H9 (cell line): ENCODE measurements around the gene DAZAP1. TPM values are rescaled to one million over a fixed set of nuclear protein-coding genes. Genes with fewer than 3 reads are reported as not detected.

Source experiments
- DNase-seq: peaks from one replicate; pipeline ENCODE4 v3.0.0-alpha.2; 2017
- H2AFZ ChIP-seq: one replicate; pipeline ENCODE4 v1.6.1; 2013; ENCODE audit warnings: mild to moderate bottlenecking, low read length, control low read depth, moderate library complexity
- H2AK5ac ChIP-seq: 2 replicates; pipeline ENCODE4 v1.6.1; 2013; ENCODE audit warnings: low read length, control low read depth, mixed read lengths; ENCODE audit not compliant: insufficient read length
- H2BK120ac ChIP-seq: one replicate; pipeline ENCODE4 v1.6.1; 2013; ENCODE audit warnings: low read depth, mild to moderate bottlenecking, low read length, control low read depth, inconsistent platforms; ENCODE audit not compliant: poor library complexity, severe bottlenecking
- H2BK12ac ChIP-seq: 2 replicates; pipeline ENCODE4 v1.6.1; 2013; ENCODE audit warnings: low read length, control low read depth, mixed read lengths, low read depth; ENCODE audit not compliant: insufficient read length
- H2BK15ac ChIP-seq: 2 replicates; pipeline ENCODE4 v1.6.1; 2013; ENCODE audit warnings: low read depth, low read length, control low read depth
- H2BK20ac ChIP-seq: one replicate; pipeline ENCODE4 v1.6.1; 2013; ENCODE audit warnings: low read depth, mild to moderate bottlenecking, low read length, control low read depth, inconsistent platforms; ENCODE audit not compliant: poor library complexity, severe bottlenecking
- H2BK5ac ChIP-seq: 2 replicates; pipeline ENCODE4 v1.6.1; 2013; ENCODE audit warnings: low read length, control low read depth, mixed read lengths; ENCODE audit not compliant: insufficient read length
- H3K14ac ChIP-seq: 2 replicates; pipeline ENCODE4 v1.6.1; 2013; ENCODE audit warnings: low read length, control low read depth; ENCODE audit not compliant: insufficient read depth
- H3K18ac ChIP-seq: 2 replicates; pipeline ENCODE4 v1.6.1; 2013; ENCODE audit warnings: low read depth, mild to moderate bottlenecking, mixed read lengths, low read length, control low read depth; ENCODE audit not compliant: insufficient read length
- H3K23ac ChIP-seq: 2 replicates; pipeline ENCODE4 v1.6.1; 2013; ENCODE audit warnings: low read length, control low read depth, mixed read lengths, low read depth; ENCODE audit not compliant: insufficient read length
- H3K23me2 ChIP-seq: 2 replicates; pipeline ENCODE4 v1.6.1; 2013; ENCODE audit warnings: low read depth, mild to moderate bottlenecking, mixed read lengths, low read length, control low read depth; ENCODE audit not compliant: insufficient read length, poor library complexity, severe bottlenecking
- H3K27ac ChIP-seq: 2 replicates; pipeline ENCODE4 v1.5.1; 2013; ENCODE audit warnings: low read length, control low read depth, mixed read lengths, low read depth; ENCODE audit not compliant: insufficient read length
- H3K27me3 ChIP-seq: 2 replicates; pipeline ENCODE4 v1.6.1; 2013; ENCODE audit warnings: low read length, control low read depth, inconsistent platforms; ENCODE audit not compliant: insufficient read depth
- H3K4ac ChIP-seq: 2 replicates; pipeline ENCODE4 v1.6.1; 2013; ENCODE audit warnings: low read depth, mild to moderate bottlenecking, control low read depth, inconsistent platforms, low read length, moderate library complexity
- H3K4me1 ChIP-seq: 2 replicates; pipeline ENCODE4 v1.6.1; 2013; ENCODE audit warnings: low read length, control low read depth, inconsistent platforms; ENCODE audit not compliant: insufficient read depth
- H3K4me2 ChIP-seq: 2 replicates; pipeline ENCODE4 v1.6.1; 2013; ENCODE audit warnings: low read length, control low read depth, mixed read lengths; ENCODE audit not compliant: insufficient read length, insufficient read depth
- H3K56ac ChIP-seq: 2 replicates; pipeline ENCODE4 v1.6.1; 2013; ENCODE audit warnings: low read depth, mild to moderate bottlenecking, mixed read lengths, low read length, control low read depth; ENCODE audit not compliant: insufficient read length
- H3K79me1 ChIP-seq: 2 replicates; pipeline ENCODE4 v1.6.1; 2013; ENCODE audit warnings: low read depth, mild to moderate bottlenecking, moderate library complexity, low read length, control low read depth, inconsistent platforms; ENCODE audit not compliant: insufficient read depth, poor library complexity, severe bottlenecking
- H3K79me2 ChIP-seq: 2 replicates; pipeline ENCODE4 v1.6.1; 2013; ENCODE audit warnings: low read length, control low read depth, inconsistent platforms; ENCODE audit not compliant: insufficient read depth
- H3K9ac ChIP-seq: 2 replicates; pipeline ENCODE4 v1.6.1; 2013; ENCODE audit warnings: low read length, control low read depth, mixed read lengths; ENCODE audit not compliant: insufficient read length; ENCODE audit errors: extremely low read depth
- H3K9me3 ChIP-seq: one replicate; pipeline ENCODE4 v1.6.1; 2013; ENCODE audit warnings: low read depth, low read length, inconsistent platforms; ENCODE audit not compliant: control insufficient read depth
- H3T11ph ChIP-seq: one replicate; pipeline ENCODE4 v1.6.1; 2013; ENCODE audit warnings: mild to moderate bottlenecking, low read length, control low read depth, inconsistent platforms
- H4K20me1 ChIP-seq: one replicate; pipeline ENCODE4 v1.6.1; 2013; ENCODE audit not compliant: control insufficient read depth, insufficient read length, insufficient read depth
- H4K5ac ChIP-seq: 2 replicates; pipeline ENCODE4 v1.6.1; 2013; ENCODE audit warnings: low read depth, mild to moderate bottlenecking, mixed read lengths, low read length, control low read depth; ENCODE audit not compliant: insufficient read length
- H4K8ac ChIP-seq: replicated peaks from 2 replicates; pipeline ENCODE4 v1.6.1; 2013; ENCODE audit warnings: low read length, control low read depth, mixed read lengths, low read depth; ENCODE audit not compliant: insufficient read length
- H4K91ac ChIP-seq: 2 replicates; pipeline ENCODE4 v1.6.1; 2013; ENCODE audit warnings: low read depth, mild to moderate bottlenecking, moderate library complexity, mixed read lengths, low read length, control low read depth; ENCODE audit not compliant: insufficient read length
- H3K27ac Mint-ChIP-seq, 3 experiments: 2 replicates in 2 of 3; 3 replicates in 1 of 3; pipeline ENCODE4 v1.8.0; 2020 to 2021; ENCODE audit warnings: mixed read lengths in 3 of 3, mild to moderate bottlenecking in 1 of 3, moderate library complexity in 1 of 3
- H3K27me3 Mint-ChIP-seq: 2 replicates; pipeline ENCODE4 v1.8.0; 2021; ENCODE audit warnings: low read depth, mild to moderate bottlenecking, moderate library complexity, mixed read lengths
- H3K36me3 Mint-ChIP-seq, 3 experiments: 2 replicates in 2 of 3; 3 replicates in 1 of 3; pipeline ENCODE4 v1.8.0; 2020 to 2021; ENCODE audit warnings: low read depth in 3 of 3, mixed read lengths in 3 of 3; ENCODE audit not compliant: insufficient read depth in 1 of 3
- H3K4me1 Mint-ChIP-seq, 2 experiments: 2 replicates each; pipeline ENCODE4 v1.8.0; 2020; ENCODE audit warnings: mixed read lengths in 2 of 2
- H3K4me3 Mint-ChIP-seq, 2 experiments: 2 replicates in 1 of 2; 3 replicates in 1 of 2; pipeline ENCODE4 v1.8.0; 2020 to 2021; ENCODE audit warnings: mild to moderate bottlenecking in 2 of 2, mixed read lengths in 2 of 2, moderate library complexity in 1 of 2
- H3K9me3 Mint-ChIP-seq, 2 experiments: 2 replicates in 1 of 2; 3 replicates in 1 of 2; pipeline ENCODE4 v1.8.0; 2020; ENCODE audit warnings: mild to moderate bottlenecking in 2 of 2, mixed read lengths in 2 of 2, moderate library complexity in 1 of 2
- CTCF ChIP-seq: fragments of 200-600 bp; sonication (generic); conservative IDR thresholded peaks from 3 replicates; pipeline ENCODE4 v1.8.0; 2021; ENCODE audit warnings: antibody characterized with exemption, mild to moderate bottlenecking
- WGBS: extraction: QIAGEN DNeasy Blood & Tissue Kit; methylation state at CpG from one replicate; pipeline ENCODE4 v1.1.7; 2013; ENCODE audit warnings: missing lambda C conversion rate, low lambda C conversion rate, mixed read lengths; ENCODE audit not compliant: insufficient read length; ENCODE audit errors: extremely low coverage; 5-methylcytosine and 5-hydroxymethylcytosine counted together
- total RNA-seq: library from RNA; stranded (reverse); gene quantifications from 2 replicates; pipeline ENCODE4 v1.2.1, GENCODE V29; 2021

Gene DAZAP1
- total RNA-seq, 1 experiment from 2014 or later, result 265 TPM

GRCh38 chr19:1384085-1384462, 23.3 kb upstream of the DAZAP1 start:
- Histone ChIP-seq H3K27me3 (no peaks in the 10 kb centered on the region), H3K23me2 (peaks cover 6% of the 10 kb centered on the region), H2BK15ac (no peak overlapping the region; the same call in 1 of the 2 replicates), H3K56ac (no peak overlapping the region), H3K9ac (peak overlapping the region; percentile 77), H2BK5ac (no peak overlapping the region), H3T11ph (no peak overlapping the region), H3K4me1 (no peaks in the 10 kb centered on the region), H4K20me1 (no peaks in the 10 kb centered on the region), H3K23ac (no peak overlapping the region), H4K91ac (no peak overlapping the region), H3K4me2 (peak overlapping the region; percentile 94), H2BK120ac (no peak overlapping the region), H4K8ac (no peak overlapping the region), H3K14ac (peak overlapping the region; percentile 59; the same call in 1 of the 2 replicates), H2BK12ac (no peak overlapping the region), H3K18ac (no peak overlapping the region), H2BK20ac (no peak overlapping the region), H3K9me3 (no peaks in the 10 kb centered on the region), H3K79me1 (peaks cover 6% of the 10 kb centered on the region), H2AFZ (no peak overlapping the region), H3K27ac (no peak overlapping the region), H4K5ac (no peak overlapping the region), H2AK5ac (no peak overlapping the region), H3K79me2 (peaks cover 3% of the 10 kb centered on the region; the same call in 1 of the 2 replicates), H3K4ac (no peak overlapping the region)
- no CpG with 5 or more reads among the region's 23 CpGs for WGBS
- DNase-seq, result peak; percentile 32
- TF ChIP-seq CTCF, result no peak
- H3K4me3 Mint-ChIP-seq, result peak overlapping the region; percentile 77 to 91
- H3K9me3 Mint-ChIP-seq, result peaks cover 3 to 5% of the 10 kb centered on the region in 2 experiments; a peak in 2 of 5 replicates
- H3K27me3 Mint-ChIP-seq, result peaks cover 3% of the 10 kb centered on the region
- peaks cover 6 to 11% (median 9%) of the 10 kb centered on the region in 3 experiments for H3K36me3 Mint-ChIP-seq
- peak overlapping the region in 1 of 3 experiments; percentile 45; a peak in 1 of 7 replicates for H3K27ac Mint-ChIP-seq
- H3K4me1 Mint-ChIP-seq, result peaks cover 13 to 20% of the 10 kb centered on the region in 2 experiments
